GM12892 (cell line): ENCODE measurements around the gene HIKESHI.

ENCODE experiments used
- POLR2A ChIP-seq: IDR thresholded peaks from 2 replicates; pipeline ENCODE4 v1.6.1; 2011; ENCODE audit warnings: low read depth, low read length, control low read depth
- POLR2AphosphoS5 ChIP-seq: IDR thresholded peaks from 2 replicates; pipeline ENCODE4 v1.6.1; 2011; ENCODE audit warnings: low read depth, low read length, control low read depth
- TAF1 ChIP-seq: IDR thresholded peaks from 2 replicates; pipeline ENCODE4 v1.6.1; 2011; ENCODE audit warnings: low read depth, mild to moderate bottlenecking, control low read depth, low read length, borderline replicate concordance

- TF ChIP-seq POLR2A = no peak
- no peak for TF ChIP-seq TAF1
- TF ChIP-seq POLR2AphosphoS5 = no peak
These were observed 84.7 kb downstream of the HIKESHI start for GRCh38 chr11:86386746-86387145.
